GM19035 (cell line): ENCODE results near the gene RASSF5.

Experiments
- ATAC-seq: cut with Tn5 transposase; IDR thresholded peaks from one replicate; pipeline ENCODE4 v1.9.1; 2021; ENCODE audit not compliant: unreplicated experiment

RASSF5 gene

DNA sequence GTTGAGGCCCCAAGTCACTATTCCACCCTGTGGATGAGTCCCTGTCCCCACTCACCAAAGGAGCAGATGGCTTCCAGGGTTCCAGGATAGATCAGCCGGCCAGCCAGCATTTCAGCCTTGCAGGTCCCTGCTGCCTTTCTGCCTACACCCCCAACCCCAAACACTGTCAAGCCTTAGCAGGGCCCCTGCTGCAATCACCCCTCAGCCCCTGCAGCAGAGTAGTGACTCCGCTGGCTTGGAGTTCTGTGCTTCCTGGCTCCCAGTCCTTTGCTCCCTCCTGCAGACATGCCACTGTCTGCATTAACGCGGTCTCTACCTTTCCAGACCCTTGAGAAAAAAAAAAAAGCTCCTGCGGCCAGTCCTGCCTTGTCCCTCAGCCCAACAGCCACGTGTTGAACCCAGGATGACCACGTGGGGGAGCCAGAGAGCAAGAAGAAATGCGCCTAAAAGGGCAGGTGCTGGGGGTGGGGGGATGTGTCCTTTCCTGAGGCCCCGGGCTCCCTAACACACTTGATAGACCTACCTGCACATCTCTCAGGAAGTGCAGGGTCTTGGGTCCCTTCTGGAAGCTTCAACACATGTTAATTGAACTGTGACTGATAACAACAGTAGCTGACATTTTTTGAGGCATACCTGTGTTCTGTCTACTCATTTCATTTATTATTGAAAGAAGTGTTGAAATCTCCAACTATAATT lies 37.4 kb downstream of the RASSF5 start:
- ATAC-seq = no peak

DNA sequence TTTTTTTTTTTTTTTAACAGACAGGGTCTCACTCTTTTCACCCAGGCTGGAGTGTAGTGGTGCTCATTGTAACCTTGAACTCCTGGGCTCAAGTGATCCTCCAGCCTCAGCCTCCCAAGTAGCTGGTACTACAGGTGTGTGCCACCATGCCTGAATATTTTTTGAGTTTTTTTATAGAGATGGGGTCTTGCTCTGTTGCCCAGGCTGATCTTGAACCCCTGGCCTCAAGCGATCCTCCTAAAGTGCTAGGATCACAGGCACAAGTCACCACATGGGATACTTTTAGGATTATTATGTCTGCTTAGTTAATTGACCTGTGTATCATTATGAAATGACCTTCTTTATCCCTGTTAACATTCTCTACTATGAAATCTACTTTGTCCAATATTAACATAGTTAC lies 38.0 kb downstream of the RASSF5 start:
- ATAC-seq = no peak

- no peak for ATAC-seq
Measured at GRCh38 chr1:206547104-206547503, 39.8 kb downstream of the RASSF5 start.

DNA sequence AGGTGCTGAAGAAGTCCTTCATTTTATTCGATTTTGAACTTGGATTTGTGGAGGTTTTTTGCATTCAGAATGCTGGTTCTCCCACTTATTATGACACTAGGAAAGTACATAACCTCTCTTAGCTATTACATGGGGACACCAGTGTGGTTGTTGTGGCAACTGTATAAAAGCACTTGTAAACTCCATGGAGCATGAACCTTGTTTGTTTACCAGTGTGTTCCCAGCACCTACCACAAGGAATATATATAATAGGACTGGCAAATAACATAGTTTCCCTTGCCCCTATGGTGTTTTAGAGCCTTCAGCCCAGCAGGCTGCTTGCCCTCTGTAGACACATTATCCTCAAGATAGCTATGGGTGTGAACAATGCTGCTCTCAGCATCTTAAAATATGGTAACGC lies 43.1 kb downstream of the RASSF5 start:
- ATAC-seq = no peak

DNA sequence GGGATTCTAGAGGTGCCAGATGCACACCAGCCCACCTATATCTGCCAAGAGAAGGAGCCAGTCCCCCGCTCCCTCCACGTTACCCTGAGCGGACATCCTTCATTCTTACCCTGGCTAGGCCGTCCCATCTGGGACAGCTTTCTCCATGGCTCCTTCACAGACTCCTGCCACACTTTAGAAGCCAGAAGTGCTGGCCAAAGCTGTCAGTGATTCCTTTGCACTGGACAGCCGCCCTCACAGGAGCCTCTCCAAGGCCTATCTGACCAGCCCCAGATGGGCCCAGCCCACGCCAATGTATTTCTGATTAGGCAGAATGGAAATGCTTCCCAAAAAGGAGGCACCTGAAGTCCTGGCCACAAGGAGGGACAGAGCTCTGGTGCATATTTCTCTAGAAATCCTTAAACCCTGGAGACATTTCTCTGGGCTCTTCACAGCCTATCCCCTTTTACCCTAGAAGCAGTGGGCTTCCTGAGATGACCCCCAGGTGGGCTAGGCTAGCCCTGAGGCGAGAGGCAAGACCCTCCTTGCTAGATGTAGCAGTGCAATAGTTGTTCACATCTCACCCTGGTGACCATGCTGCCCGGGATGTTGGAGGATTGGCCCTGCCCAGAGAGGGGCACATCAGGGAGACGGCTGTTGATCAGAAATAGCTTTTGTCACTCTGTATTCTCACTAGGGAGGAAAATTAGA lies 44.1 kb downstream of the RASSF5 start:
- no peak for ATAC-seq

DNA sequence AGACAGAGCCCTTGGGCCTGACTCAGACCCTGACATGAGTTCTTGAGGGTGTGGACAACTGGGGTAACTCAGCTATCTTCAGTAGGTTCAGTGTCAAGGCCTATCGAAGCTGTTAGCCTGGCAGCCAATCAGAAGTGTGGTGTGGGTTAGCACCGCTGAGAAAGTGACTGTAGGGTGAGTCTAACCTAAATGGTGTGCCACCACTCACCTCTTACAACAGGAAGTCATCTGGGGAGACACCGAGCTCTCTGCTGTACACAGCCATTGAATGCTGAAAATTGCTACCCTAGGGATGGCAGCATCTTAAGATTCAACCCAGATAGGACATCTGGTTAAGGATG lies 44.6 kb downstream of the RASSF5 start:
- ATAC-seq = no peak

- no peak for ATAC-seq
Measured at GRCh38 chr1:206554211-206554610, 46.9 kb downstream of the RASSF5 start.

GRCh38 chr1:206554701-206555472 lies 47.6 kb downstream of the RASSF5 start:
- ATAC-seq = no peak

GRCh38 chr1:206555473-206555935 lies 48.2 kb downstream of the RASSF5 start:
- ATAC-seq = no peak

DNA sequence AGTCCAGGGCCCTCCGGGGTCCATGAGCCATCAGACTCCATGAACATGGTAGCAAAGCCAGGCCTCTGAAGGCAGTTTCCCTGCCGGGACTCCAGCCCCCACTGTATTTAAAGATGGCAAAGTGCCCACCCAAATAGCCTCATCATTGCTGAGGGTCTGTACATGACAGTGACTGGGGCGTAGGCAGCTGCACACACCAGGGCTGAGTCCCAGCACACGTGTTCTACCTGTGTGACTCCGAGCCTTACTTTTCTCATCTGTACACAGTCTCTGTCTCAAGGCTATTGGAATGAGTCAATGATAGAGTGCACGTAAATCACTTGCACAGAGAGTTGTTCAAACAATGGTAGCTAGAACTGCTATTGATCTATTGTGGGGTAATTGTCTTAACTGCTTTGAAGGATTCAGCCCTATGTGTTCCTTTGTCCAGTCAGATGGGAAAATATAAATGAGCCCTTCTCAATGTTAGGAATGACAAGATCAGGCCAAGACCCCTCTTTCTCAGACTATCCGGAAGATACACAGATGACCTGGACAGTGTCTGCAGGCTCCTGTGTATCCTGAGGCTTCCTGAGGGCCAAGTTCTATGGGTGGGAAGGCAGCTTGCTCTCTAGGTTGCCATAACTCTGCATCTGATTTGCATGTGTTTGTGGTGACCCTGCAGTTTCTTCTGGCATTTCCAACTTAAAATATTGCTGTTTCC lies 48.9 kb downstream of the RASSF5 start:
- peak; percentile 13 for ATAC-seq

DNA sequence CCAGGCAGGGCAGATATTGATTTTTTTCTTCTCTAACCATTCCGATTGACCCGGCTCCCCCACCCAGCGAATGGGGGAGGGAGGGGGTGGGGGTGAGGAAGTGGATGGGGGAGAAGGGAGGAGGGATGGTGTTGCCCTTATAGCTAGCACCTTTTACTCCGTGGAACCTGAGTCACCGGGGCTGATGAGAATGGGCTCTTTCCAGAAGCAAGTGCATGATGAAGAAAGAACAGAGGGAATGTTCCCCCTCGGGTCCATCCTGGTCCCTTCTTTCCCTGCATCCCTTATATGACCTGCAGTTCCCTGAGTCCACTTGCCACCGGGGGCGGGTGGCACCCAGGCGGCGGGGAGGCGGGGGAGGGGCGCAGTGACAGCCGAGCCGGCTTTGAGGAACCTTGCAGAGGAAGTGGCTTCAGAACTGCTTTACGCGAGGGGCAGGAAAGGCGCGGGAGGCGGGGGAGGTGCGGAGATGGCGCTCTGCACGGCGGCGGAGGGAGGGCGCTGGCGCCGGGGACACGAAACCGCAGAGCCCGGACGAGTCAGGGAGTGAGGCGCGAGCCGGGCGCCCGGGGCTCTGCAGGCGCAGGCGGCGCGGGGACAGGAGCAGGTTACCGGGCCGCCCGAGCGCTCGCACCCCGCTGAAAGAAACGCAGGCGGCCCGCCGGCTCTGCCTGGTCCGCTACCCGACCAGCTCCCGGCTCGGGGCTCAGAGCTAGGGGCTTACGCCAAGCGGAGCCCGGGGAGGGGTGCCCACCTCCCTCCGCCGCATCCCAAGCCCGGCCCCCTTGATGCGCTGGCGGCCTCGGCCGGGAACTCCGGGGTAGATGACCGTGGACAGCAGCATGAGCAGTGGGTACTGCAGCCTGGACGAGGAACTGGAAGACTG lies 49.7 kb downstream of the RASSF5 start:
- ATAC-seq = peak; percentile 51

DNA sequence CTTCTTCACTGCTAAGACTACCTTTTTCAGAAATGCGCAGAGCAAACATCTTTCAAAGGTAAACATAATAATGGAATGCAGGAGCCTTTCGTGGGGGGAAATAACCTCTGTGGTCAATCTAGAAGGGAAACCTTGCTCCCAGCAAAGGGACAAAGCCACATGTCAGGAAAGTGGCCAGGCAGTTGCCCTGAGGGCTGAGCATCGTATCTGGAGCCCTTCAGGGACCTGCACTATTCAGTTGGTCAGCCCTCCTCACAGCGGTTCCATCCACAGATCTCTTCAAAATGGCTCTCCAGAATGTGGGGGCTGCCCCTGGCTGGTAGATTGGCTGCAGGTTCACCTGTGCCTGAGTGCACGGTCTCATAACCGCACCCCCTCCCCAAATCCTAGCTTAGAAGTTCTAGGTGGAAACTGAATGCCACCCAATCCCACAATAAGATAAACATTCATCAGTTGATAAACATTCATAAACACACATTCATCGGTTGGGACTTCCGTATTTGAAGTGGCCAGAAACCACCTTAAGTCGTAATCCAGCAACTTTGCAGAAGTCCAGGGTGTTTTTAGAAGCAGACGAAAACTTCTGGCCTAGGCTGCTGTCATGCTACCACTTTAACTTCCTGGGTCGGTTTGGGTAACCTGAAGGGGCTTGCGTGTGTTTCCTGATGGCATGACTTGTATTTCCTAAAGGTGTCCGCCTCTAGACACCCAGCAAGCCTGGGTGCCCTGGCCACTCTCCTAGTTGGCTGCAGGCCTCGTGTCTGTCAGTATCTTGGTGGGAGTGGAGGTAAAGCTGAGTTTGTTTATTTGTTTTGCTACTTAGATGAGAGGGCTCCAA lies 50.5 kb downstream of the RASSF5 start:
- no peak for ATAC-seq

DNA sequence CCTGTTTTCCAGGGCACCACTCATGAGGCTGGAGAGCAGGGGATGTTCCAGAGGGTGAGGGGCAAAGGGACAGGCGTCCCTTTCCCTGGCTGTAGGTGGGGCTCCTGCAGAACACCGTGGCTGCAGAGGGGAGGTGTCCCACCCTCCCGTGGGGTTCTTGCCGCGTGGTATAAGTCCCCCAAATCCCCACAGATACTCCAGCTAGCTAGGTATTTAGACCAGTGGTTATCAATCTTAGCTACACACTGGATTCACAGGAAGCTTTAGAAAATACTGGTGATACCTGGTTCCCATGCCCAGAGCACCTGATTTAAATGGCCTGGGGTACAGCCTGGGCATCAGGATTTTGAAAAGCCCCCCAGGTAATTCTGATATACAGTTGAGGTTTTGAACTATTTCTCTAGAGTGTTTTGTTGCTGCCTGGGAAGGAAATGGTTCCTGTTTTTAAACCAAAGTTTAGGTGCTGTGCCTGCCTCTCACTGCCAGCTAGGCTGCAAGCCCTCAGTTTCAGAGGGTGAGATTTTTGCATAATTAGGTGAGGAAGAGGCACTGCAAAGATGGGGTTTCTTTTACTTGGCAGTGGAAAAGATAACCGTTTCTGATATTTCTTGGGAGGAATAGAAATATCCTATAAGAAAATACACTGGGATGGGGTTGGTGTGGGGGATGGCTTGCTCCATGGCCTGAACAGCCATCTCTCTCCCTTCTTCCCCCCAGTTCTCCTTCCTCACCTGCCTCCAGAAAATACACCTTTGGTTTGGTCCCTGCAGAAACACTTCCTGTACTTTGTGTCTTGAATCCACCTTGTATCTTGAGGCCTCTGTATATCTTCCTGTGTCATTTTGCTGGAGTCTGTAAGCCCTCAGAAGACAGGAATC lies 51.7 kb downstream of the RASSF5 start:
- ATAC-seq = no peak

GRCh38 chr1:206559672-206559995 lies 52.3 kb downstream of the RASSF5 start:
- ATAC-seq = no peak

DNA sequence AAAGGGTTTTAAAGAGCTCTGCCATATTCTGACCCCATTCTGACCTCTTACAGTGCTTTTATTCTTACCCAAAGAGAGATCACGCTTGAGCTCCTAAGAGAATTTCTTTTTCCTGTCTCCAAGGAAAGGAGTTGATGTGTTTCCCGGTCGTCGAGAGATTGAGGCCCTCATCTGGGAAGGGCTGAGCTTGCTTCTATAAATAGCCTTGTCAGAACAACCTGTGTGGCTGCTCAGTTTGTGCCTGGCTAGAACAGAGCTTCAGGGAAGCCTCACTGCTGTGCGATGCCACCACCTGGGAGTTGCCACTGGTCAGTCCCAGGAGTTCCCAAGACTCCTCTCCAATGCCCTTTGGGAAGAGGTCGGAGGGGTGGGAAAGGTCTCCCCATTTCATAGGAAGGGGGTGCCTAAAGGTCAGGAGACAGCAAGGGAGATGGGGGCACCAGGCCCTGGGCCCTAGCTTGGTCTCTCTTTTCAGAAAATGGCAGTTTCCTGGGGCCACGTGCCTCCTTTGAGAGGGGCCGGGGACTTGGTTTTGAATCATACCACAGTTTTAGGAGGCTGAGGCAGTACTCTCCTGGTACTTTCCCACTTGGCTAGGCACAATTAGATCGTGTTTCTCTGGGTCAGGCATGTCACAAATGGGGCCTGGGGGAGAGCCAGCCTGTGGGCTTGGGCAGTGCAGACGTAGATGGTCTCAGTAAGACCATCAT lies 52.8 kb downstream of the RASSF5 start:
- ATAC-seq = no peak

DNA sequence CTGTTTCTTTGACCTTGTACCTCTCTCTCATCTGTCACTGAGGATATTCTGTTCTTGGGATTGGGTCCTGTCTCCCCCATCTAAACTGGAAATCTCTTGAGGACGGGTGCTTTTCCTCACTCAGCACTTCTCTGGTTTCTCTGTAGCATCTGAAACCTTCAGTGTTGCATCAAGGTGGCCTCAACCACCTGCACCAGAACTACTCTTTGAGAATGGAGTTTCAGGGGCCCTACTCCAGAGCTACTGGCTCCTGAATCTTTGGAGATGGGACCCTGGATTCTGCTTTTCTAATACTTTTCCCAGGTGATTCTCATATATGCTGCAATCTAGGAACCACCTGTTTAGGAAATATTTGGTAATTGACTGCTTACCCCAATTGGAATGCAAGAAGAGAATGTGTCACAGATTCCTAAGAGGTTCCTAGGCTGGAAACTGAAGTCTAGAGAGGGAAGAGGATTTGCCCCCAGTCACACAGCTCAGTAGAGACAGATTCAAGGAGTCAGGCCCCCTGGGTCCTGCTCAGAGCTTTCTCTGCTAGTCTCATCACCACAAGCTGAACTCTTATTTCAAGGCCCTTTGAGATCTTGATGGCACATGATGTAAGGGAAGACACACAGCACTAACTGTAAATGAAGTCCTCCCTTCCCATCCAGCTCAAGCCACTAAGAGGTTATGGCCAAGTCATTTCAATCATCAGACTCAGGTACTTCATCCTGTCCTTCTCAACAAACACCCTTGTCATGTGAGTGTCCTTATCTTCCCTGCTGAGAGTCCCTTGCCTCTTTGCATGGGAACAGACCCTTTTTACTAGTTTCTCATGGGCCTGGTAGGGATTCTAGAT lies 56.3 kb downstream of the RASSF5 start:
- peak; percentile 43 for ATAC-seq

DNA sequence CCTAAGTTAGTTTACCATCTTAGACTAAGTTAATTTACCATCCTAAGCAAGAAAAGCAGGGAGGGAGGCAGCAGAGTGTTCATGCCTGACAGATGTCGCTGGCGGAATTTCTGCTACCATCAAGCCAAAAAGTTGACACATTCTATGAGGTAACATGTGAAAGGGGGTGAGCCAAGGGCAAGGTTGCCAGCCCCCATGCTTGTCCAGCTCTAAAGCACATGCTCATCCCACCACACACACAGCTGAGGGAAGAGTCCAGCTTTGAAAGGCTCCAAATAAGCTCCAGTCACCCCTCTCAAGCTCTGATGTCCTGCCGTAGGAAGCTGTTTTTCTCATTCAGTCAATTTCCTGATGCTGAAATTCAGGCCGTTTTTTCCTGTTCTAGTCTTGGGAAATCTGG lies 58.7 kb downstream of the RASSF5 start:
- ATAC-seq = no peak
